ENCODE data around the gene NTM.

NTM gene

DNA sequence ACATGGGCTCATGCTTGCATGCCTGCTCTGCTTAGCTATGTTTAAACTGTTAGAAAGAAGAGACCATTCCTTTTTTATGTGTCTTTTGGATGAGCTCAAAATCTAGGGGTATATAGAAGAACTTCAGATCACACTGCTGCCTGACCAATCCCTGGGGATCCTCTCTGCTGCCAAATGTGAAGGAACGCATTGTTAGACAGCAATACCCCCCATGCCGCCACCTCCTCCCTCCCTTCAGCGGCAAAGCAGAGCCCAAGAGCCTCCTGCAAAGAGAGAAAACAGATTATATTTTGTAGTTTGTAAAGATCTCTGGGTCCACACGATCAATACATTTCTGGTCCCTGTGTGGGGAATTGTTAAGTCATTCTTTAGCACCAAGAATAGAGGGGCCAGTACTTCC is 677.6 kb downstream of the NTM start:
- Histone ChIP-seq H3K4me3 (replicated peaks; ENCODE audit: insufficient read depth, low read length) (no peak overlapping the region), H3K27me3 (ENCODE audit: insufficient read depth, poor library complexity, severe bottlenecking) (no peaks in the 10 kb centered on the region), H3K27ac (replicated peaks) (no peak overlapping the region)
- no peak for DNase-seq (ENCODE audit: low read depth in 1 of 2, low spot score in 1 of 2)
- TF ChIP-seq POLR2AphosphoS5 (IDR thresholded peaks at IDR 0.05; ENCODE audit: low read depth): no peak
- TF ChIP-seq SPI1 (IDR thresholded peaks at IDR 0.05; ENCODE audit: borderline replicate concordance, low read depth): no peak
- TF ChIP-seq, protein P1, sequence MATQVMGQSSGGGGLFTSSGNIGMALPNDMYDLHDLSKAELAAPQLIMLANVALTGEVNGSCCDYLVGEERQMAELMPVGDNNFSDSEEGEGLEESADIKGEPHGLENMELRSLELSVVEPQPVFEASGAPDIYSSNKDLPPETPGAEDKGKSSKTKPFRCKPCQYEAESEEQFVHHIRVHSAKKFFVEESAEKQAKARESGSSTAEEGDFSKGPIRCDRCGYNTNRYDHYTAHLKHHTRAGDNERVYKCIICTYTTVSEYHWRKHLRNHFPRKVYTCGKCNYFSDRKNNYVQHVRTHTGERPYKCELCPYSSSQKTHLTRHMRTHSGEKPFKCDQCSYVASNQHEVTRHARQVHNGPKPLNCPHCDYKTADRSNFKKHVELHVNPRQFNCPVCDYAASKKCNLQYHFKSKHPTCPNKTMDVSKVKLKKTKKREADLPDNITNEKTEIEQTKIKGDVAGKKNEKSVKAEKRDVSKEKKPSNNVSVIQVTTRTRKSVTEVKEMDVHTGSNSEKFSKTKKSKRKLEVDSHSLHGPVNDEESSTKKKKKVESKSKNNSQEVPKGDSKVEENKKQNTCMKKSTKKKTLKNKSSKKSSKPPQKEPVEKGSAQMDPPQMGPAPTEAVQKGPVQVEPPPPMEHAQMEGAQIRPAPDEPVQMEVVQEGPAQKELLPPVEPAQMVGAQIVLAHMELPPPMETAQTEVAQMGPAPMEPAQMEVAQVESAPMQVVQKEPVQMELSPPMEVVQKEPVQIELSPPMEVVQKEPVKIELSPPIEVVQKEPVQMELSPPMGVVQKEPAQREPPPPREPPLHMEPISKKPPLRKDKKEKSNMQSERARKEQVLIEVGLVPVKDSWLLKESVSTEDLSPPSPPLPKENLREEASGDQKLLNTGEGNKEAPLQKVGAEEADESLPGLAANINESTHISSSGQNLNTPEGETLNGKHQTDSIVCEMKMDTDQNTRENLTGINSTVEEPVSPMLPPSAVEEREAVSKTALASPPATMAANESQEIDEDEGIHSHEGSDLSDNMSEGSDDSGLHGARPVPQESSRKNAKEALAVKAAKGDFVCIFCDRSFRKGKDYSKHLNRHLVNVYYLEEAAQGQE (IDR thresholded peaks at IDR 0.05; ENCODE audit: insufficient replicate concordance, low read depth): no peak
- TF ChIP-seq, protein P2, sequence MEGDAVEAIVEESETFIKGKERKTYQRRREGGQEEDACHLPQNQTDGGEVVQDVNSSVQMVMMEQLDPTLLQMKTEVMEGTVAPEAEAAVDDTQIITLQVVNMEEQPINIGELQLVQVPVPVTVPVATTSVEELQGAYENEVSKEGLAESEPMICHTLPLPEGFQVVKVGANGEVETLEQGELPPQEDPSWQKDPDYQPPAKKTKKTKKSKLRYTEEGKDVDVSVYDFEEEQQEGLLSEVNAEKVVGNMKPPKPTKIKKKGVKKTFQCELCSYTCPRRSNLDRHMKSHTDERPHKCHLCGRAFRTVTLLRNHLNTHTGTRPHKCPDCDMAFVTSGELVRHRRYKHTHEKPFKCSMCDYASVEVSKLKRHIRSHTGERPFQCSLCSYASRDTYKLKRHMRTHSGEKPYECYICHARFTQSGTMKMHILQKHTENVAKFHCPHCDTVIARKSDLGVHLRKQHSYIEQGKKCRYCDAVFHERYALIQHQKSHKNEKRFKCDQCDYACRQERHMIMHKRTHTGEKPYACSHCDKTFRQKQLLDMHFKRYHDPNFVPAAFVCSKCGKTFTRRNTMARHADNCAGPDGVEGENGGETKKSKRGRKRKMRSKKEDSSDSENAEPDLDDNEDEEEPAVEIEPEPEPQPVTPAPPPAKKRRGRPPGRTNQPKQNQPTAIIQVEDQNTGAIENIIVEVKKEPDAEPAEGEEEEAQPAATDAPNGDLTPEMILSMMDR (IDR thresholded peaks at IDR 0.05; ENCODE audit: insufficient read depth, low read length): no peak
- no peak for TF ChIP-seq GABPA (IDR thresholded peaks at IDR 0.05; ENCODE audit: low read depth)

DNA sequence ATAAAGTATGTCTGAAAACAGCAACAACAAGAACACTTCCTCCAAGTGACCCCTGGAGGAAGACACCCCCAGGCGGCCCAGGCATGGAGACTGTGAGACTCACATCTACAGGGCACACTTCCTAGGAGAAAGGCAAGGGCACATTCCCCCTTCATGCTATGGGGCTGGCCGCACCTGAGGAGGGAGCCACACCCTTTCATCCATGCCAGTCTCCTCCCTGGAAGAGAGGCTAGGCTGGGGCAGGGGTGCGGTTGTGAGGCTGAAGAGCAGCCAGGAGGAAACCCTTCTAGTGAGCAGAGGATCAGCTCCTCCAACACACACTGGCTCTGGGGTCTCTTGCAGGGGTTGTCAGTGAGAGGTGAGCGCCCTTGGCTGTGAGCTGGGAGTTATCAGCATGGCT is 678.8 kb downstream of the NTM start:
- no peak overlapping the region for H3K4me3 ChIP-seq (replicated peaks; ENCODE audit: insufficient read depth, low read length)
- H3K27me3 ChIP-seq (ENCODE audit: insufficient read depth, poor library complexity, severe bottlenecking): no peaks in the 10 kb centered on the region
- no peak for DNase-seq (ENCODE audit: low read depth in 1 of 2, low spot score in 1 of 2)
- no peak for TF ChIP-seq POLR2AphosphoS5 (IDR thresholded peaks at IDR 0.05; ENCODE audit: low read depth)
- no peak for TF ChIP-seq GABPA (IDR thresholded peaks at IDR 0.05; ENCODE audit: low read depth)
- TF ChIP-seq, protein P2 (IDR thresholded peaks at IDR 0.05; ENCODE audit: insufficient read depth, low read length): no peak
- TF ChIP-seq, protein P1 (IDR thresholded peaks at IDR 0.05; ENCODE audit: insufficient replicate concordance, low read depth): no peak
- no peak for TF ChIP-seq SPI1 (IDR thresholded peaks at IDR 0.05; ENCODE audit: borderline replicate concordance, low read depth)
- H3K27ac ChIP-seq (replicated peaks): no peak overlapping the region

DNA sequence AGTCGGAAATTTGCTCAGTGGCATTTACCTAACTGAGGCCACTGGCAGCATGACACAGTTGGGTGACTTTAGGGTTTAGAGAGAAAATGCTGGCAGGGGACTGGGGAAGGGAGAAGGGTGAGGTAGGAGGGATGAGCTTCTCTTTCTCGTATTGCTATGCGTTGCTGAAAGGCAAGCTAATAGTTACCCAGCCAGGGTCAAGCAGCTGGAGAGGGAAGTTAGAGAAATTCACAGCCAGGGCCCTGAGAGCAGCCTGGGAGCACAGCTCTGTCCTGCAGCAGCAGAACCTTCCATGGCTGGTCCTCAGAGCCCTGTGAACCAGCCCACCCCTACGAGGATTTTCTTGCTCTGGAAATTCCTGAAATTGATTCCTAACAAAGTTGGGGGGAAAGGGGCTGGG is 679.6 kb downstream of the NTM start:
- no peak overlapping the region for H3K4me3 ChIP-seq (replicated peaks; ENCODE audit: insufficient read depth, low read length)
- no peak for DNase-seq (ENCODE audit: low read depth in 1 of 2, low spot score in 1 of 2)
- no peak overlapping the region for H3K27ac ChIP-seq (replicated peaks)
- TF ChIP-seq POLR2AphosphoS5 (IDR thresholded peaks at IDR 0.05; ENCODE audit: low read depth): no peak
- TF ChIP-seq, protein P1 (IDR thresholded peaks at IDR 0.05; ENCODE audit: insufficient replicate concordance, low read depth): no peak
- TF ChIP-seq, protein P2 (IDR thresholded peaks at IDR 0.05; ENCODE audit: insufficient read depth, low read length): no peak
- no peak for TF ChIP-seq GABPA (IDR thresholded peaks at IDR 0.05; ENCODE audit: low read depth)
- no peak for TF ChIP-seq SPI1 (IDR thresholded peaks at IDR 0.05; ENCODE audit: borderline replicate concordance, low read depth)
- H3K27me3 ChIP-seq (ENCODE audit: insufficient read depth, poor library complexity, severe bottlenecking): no peaks in the 10 kb centered on the region
